ENCODE measurements around the gene HSPB1. TPM values are rescaled to one million over a fixed set of nuclear protein-coding genes. Genes with fewer than 3 reads are reported as not detected.
"Not testable (repeated sequence)": the region's sequence is repeated elsewhere in the genome, so short reads cannot be mapped to it uniquely, and the experiment has no call there.

HSPB1 gene
- total and polyA plus RNA-seq, 7 donors: 1,312 to 5,803 (median 4,364) TPM

DNA sequence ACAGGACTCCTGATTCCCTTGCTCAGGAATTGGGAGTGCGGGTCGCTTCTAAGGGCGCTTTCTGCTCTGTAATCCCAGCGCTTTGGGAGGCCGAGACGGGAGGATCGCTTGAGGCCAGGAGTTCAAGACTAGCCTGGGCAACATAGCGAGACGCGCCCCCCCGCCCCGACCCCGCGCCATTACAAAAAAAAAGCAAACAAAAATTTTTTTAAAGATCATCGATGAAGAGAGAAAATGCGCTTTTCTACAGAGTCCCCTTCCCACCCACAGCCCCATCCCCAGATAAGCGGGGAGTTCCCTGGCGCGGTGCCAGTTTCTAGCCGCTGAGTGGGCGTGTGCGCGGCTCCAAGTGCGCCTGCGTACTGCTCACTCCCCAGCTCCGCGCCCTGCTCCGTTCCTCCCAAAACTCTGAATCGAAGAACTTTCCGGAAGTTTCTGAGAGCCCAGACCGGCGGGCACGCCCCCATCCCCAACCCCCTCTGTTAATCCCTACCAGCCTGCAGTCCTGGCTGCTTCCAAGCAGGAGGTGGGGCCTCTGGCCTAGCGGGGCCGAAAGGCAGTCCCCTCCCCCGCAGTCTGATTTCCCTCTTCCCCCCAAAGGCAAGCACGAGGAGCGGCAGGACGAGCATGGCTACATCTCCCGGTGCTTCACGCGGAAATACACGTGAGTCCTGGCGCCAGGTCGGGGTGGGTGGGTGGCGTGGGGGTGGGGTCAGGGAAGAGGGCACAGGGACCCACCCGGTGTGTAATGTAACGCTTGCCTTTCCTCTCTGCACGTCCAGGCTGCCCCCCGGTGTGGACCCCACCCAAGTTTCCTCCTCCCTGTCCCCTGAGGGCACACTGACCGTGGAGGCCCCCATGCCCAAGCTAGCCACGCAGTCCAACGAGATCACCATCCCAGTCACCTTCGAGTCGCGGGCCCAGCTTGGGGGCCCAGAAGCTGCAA, 1.0 kb downstream of the HSPB1 start:
- H3K4me1 ChIP-seq: peaks cover 46% of the 10 kb centered on the region
- H3K27me3 ChIP-seq (ENCODE audit: insufficient read depth in 3 of 3, low read length in 2 of 3): no peaks in the 10 kb centered on the region
- TF ChIP-seq, protein P1, sequence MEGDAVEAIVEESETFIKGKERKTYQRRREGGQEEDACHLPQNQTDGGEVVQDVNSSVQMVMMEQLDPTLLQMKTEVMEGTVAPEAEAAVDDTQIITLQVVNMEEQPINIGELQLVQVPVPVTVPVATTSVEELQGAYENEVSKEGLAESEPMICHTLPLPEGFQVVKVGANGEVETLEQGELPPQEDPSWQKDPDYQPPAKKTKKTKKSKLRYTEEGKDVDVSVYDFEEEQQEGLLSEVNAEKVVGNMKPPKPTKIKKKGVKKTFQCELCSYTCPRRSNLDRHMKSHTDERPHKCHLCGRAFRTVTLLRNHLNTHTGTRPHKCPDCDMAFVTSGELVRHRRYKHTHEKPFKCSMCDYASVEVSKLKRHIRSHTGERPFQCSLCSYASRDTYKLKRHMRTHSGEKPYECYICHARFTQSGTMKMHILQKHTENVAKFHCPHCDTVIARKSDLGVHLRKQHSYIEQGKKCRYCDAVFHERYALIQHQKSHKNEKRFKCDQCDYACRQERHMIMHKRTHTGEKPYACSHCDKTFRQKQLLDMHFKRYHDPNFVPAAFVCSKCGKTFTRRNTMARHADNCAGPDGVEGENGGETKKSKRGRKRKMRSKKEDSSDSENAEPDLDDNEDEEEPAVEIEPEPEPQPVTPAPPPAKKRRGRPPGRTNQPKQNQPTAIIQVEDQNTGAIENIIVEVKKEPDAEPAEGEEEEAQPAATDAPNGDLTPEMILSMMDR (IDR thresholded peaks at IDR 0.05): no peak
- intact Hi-C loops (cut with DNase I): no loop called here
- peak; percentile 8 to 24 (median 15) for ATAC-seq
- H3K27ac ChIP-seq: peak overlapping the region; percentile 98
- WGBS, 3 donors: 1% methylated on average over 44 to 56 of the region's 56 CpGs
- peak overlapping the region; percentile 96 for H3K4me3 ChIP-seq
- no peaks in the 10 kb centered on the region for H3K9me3 ChIP-seq
- peak; percentile 87 to 92 for DNase-seq
- H3K36me3 ChIP-seq (ENCODE audit: insufficient read depth in 1 of 2, low read depth in 1 of 2): peaks cover 0 to 16% of the 10 kb centered on the region in 2 donors

DNA sequence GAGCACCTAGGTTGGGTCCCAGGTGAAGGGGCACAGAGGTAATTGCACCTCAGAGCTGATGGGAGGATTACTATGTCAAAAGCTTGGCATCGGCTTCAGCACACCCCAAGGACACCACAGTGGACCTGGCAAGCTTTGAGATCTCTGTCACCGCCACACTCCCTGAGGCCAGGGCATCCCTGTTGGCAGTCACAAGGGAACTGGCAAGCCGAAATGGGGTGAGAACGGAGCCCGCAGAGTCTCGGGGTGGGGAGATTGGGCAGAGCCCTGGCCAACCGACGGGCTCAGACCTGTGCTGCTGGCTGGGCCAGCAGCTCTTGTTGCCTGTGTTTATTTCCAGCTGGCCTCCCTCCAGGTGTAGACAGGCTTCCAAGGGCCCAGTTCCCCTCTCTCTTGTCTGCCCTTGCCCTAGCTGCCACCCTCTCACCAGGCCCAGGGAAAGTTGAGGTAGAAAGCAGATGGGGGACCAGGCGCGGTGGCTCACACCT, 2.5 kb downstream of the HSPB1 start:
- DNase-seq: peak; percentile 82 to 94
- Histone ChIP-seq H3K36me3 (ENCODE audit: insufficient read depth in 1 of 2, low read depth in 1 of 2) (peaks cover 0 to 16% of the 10 kb centered on the region in 2 donors), H3K4me1 (peaks cover 47% of the 10 kb centered on the region), H3K27me3 (ENCODE audit: insufficient read depth in 3 of 3, low read length in 2 of 3) (no peaks in the 10 kb centered on the region), H3K4me3 (peak overlapping the region; percentile 96), H3K27ac (peak overlapping the region; percentile 98), H3K9me3 (no peaks in the 10 kb centered on the region)
- TF ChIP-seq, protein P1 (IDR thresholded peaks at IDR 0.05): no peak
- 20 to 32% (median 25%) methylated on average over 9 to 10 of the region's 10 CpGs for WGBS, 3 donors
- ATAC-seq: peak; percentile 45 to 54 (median 52)
- intact Hi-C loops (cut with DNase I): no loop called here

DNA sequence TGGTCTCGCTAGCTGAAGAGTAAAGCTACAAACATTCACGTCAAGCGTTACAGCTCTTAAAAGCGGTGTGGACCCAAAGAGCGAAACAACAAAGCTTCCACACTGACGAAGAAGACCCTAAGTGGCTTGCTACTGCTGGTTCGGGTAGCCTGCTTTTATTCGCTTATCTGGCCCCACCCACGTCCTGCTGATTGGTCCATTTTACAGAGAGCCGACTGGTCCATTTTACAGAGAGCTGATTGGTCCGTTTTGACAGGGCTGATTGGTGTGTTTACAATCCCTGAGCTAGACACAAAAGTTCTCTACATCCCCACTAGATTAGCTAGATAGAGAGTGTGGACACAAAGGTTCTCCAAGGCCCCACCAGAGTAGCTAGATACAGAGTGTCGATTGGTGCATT, 6.4 kb downstream of the HSPB1 start:
- peaks cover 32% of the 10 kb centered on the region for H3K4me1 ChIP-seq
- ATAC-seq; H3K27me3 ChIP-seq (ENCODE audit: insufficient read depth in 3 of 3, low read length in 2 of 3); H3K36me3 ChIP-seq (ENCODE audit: insufficient read depth in 1 of 2, low read depth in 1 of 2); intact Hi-C loops (cut with DNase I); H3K4me3 ChIP-seq; DNase-seq; H3K9me3 ChIP-seq: not testable (repeated sequence)
- WGBS, 3 donors: 92 to 96% (median 95%) methylated on average over 12 of the region's 12 CpGs
- peak overlapping the region; percentile 98 for H3K27ac ChIP-seq

DNA sequence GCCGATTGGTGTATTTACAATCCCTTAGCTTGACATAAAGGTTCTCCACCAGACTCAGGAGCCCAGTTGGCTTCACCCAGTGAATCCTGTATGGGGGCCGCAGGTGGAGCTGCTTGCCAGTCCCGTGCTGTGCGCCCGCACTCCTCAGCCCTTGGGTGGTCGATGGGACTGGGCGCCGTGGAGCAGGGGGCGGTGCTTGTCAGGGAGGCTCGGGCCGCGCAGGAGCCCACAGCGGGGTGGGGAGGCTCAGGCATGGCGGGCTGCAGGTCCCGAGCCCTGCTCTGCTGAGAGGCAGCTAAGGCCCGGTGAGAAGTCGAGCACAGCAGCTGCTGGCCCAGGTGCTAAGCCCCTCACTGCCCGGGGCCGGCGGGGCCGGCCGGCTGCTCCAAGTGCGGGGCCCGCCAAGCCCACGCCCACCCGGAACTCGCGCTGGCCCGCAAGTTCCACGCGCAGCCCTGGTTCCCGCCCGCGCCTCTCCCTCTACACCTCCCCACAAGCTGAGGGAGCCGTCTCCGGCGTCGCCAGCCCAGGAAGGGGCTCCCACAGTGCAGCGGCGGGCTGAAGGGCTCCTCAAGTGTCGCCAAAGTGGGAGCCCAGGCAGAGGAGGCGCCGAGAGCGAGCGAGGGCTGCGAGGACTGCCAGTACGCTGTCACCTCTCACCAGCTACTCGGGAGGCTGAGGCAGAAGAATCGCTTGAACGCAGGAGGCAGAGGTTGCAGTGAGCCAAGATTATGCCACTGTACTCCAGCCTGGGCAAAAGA, 7.0 kb downstream of the HSPB1 start:
- ATAC-seq; DNase-seq; intact Hi-C loops (cut with DNase I); H3K27me3 ChIP-seq (ENCODE audit: insufficient read depth in 3 of 3, low read length in 2 of 3); H3K9me3 ChIP-seq; H3K36me3 ChIP-seq (ENCODE audit: insufficient read depth in 1 of 2, low read depth in 1 of 2); H3K4me3 ChIP-seq: not testable (repeated sequence)
- H3K4me1 ChIP-seq: peaks cover 30% of the 10 kb centered on the region
- H3K27ac ChIP-seq: peak overlapping the region; percentile 98
- 87 to 89% (median 89%) methylated on average over 43 to 50 of the region's 50 CpGs for WGBS, 3 donors

DNA sequence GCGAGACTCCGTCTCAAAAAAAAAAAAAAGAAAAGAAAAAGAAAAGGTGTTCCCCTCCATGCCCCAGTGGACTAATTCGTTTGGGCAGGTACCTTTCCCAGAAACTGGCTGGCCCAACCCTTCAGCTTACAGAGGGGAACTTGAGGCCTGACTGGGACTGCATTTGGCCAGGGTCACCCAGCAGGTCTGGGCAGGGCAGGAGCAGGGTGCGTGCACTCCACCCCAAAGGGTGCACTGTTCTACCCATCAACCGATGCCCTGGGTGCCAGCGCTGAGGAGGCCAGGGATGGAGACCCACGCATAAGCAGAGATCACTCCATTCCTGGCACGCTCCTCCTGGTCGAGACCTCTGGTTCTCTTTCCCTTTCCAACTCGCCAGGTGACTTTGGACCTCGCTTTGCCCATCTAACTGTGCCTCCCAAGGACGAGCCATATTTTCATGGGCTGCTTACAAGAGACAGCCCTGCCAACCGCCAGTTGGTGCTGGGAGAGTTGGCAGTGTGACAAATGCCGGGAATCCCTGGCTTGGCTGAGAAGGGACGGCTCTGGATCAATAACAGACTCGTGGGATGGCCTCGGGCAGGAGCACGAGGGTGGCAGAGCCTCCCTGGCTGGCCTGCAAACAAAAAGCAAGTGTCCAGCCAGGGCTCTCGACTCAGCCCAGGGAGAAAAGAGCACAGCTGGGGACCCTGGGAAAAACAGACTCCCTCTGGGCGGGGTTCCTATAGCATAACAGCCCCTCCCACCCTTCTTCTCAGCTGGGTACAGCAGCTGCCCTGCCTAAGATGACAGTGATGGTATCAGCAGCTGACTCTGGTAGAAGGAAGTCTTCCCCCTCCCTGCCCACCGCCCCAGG, 7.9 kb downstream of the HSPB1 start:
- Histone ChIP-seq H3K36me3 (ENCODE audit: insufficient read depth in 1 of 2, low read depth in 1 of 2) (no peaks in the 10 kb centered on the region), H3K27me3 (ENCODE audit: insufficient read depth in 3 of 3, low read length in 2 of 3) (no peaks in the 10 kb centered on the region), H3K27ac (peak overlapping the region; percentile 82), H3K4me3 (peak overlapping the region; percentile 24), H3K4me1 (peaks cover 26% of the 10 kb centered on the region), H3K9me3 (no peaks in the 10 kb centered on the region)
- intact Hi-C loops (cut with DNase I): no loop called here
- 30 to 37% (median 30%) methylated on average over 19 to 21 of the region's 21 CpGs for WGBS, 3 donors
- TF ChIP-seq, protein P1 (IDR thresholded peaks at IDR 0.05): no peak
- DNase-seq: no peak
- peak in 1 of 4 donors; percentile 7 for ATAC-seq

DNA sequence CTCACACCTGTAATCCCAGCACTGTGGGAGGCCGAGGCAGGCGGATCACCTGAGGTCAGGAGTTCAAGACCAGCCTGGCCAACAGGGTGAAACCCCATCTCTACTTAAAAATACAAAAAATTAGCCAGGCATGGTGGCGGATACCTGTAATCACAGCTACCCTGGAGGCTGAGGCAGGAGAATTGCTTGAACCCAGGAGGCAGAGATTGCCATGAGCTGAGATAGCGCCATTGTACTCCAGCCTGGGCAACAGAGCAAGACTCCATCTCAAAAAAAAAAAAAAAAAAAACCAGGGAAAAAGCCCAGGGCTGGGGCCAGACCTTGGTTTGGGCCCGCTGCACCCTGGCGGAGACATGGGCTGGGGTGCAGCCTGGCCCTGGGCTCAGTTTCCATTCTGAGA, 9.4 kb downstream of the HSPB1 start:
- 95 to 97% (median 95%) methylated on average over 6 of the region's 6 CpGs for WGBS, 3 donors
- Histone ChIP-seq H3K27ac (peak overlapping the region; percentile 82), H3K4me1 (peaks cover 17% of the 10 kb centered on the region)
- ATAC-seq; H3K4me3 ChIP-seq; DNase-seq; H3K36me3 ChIP-seq (ENCODE audit: insufficient read depth in 1 of 2, low read depth in 1 of 2); H3K9me3 ChIP-seq; intact Hi-C loops (cut with DNase I); H3K27me3 ChIP-seq (ENCODE audit: insufficient read depth in 3 of 3, low read length in 2 of 3): not testable (repeated sequence)

Measured in psoas muscle (tissue), 8 donors.